HUES48 (cell line): ENCODE data around the gene ZNF33A.
A peak's percentile ranks its signal among the peaks of the same experiment; 100 is the strongest.
"Not testable (repeated sequence)": the region's sequence is repeated elsewhere in the genome, so short reads cannot be mapped to it uniquely, and the experiment has no call there.

Experiments used
- H3K27ac ChIP-seq: one replicate; pipeline ENCODE4 v1.7.0; 2013; ENCODE audit warnings: low read depth, low read length, inconsistent platforms
- H3K27me3 ChIP-seq: 2 replicates; pipeline ENCODE4 v1.6.1; 2013; ENCODE audit warnings: mild to moderate bottlenecking, low read length; ENCODE audit not compliant: control insufficient read depth, insufficient read depth
- H3K36me3 ChIP-seq: 2 replicates; pipeline ENCODE4 v1.6.1; 2013; ENCODE audit warnings: low read length; ENCODE audit not compliant: control insufficient read depth, insufficient read depth
- H3K4me1 ChIP-seq: 2 replicates; pipeline ENCODE4 v1.6.1; 2013; ENCODE audit warnings: mild to moderate bottlenecking, low read length; ENCODE audit not compliant: control insufficient read depth, insufficient read depth
- H3K4me3 ChIP-seq: 2 replicates; pipeline ENCODE4 v1.5.1; 2013; ENCODE audit warnings: mild to moderate bottlenecking, low read depth, low read length
- H3K9ac ChIP-seq: 2 replicates; pipeline ENCODE4 v1.6.1; 2013; ENCODE audit warnings: mild to moderate bottlenecking, low read depth, low read length, moderate library complexity
- H3K9me3 ChIP-seq: 2 replicates; pipeline ENCODE4 v1.6.1; 2013; ENCODE audit warnings: low read length; ENCODE audit not compliant: control insufficient read depth, insufficient read depth

Gene ZNF33A

GRCh38 chr10:38045129-38045528 lies 34.7 kb downstream of the ZNF33A start:
- no peak overlapping the region for H3K4me3 ChIP-seq
- no peak overlapping the region for H3K27ac ChIP-seq
- peaks cover 48% of the 10 kb centered on the region for H3K9me3 ChIP-seq
- H3K4me1 ChIP-seq: no peaks in the 10 kb centered on the region
- H3K36me3 ChIP-seq: peaks cover 18% of the 10 kb centered on the region
- no peaks in the 10 kb centered on the region for H3K27me3 ChIP-seq
- no peak overlapping the region for H3K9ac ChIP-seq

- no peak overlapping the region for H3K27ac ChIP-seq
- peaks cover 66% of the 10 kb centered on the region for H3K9me3 ChIP-seq
- no peaks in the 10 kb centered on the region for H3K4me1 ChIP-seq
- H3K9ac ChIP-seq: no peak overlapping the region
- H3K27me3 ChIP-seq: no peaks in the 10 kb centered on the region
- H3K36me3 ChIP-seq: peaks cover 17% of the 10 kb centered on the region
- no peak overlapping the region for H3K4me3 ChIP-seq
Measured at GRCh38 chr10:38047666-38048065, 37.2 kb downstream of the ZNF33A start.

GRCh38 chr10:38050212-38050611 lies 39.7 kb downstream of the ZNF33A start:
- H3K9me3 ChIP-seq: peaks cover 78% of the 10 kb centered on the region

GRCh38 chr10:38054361-38054797 lies 43.9 kb downstream of the ZNF33A start:
- H3K36me3 ChIP-seq: peaks cover 44% of the 10 kb centered on the region
- no peak overlapping the region for H3K27ac ChIP-seq
- H3K4me1 ChIP-seq: no peaks in the 10 kb centered on the region
- H3K9me3 ChIP-seq: peaks cover 91% of the 10 kb centered on the region
- H3K4me3 ChIP-seq: no peak overlapping the region; the same call in 1 of the 2 replicates
- no peaks in the 10 kb centered on the region for H3K27me3 ChIP-seq
- no peak overlapping the region for H3K9ac ChIP-seq

More at GRCh38 chr10:38050212-38050611, 39.7 kb downstream of the ZNF33A start:
- Histone ChIP-seq H3K9ac (no peak overlapping the region), H3K36me3 (peaks cover 25% of the 10 kb centered on the region), H3K27ac (no peak overlapping the region), H3K4me3 (no peak overlapping the region), H3K4me1 (no peaks in the 10 kb centered on the region), H3K27me3 (no peaks in the 10 kb centered on the region)

GRCh38 chr10:38055274-38055894 lies 44.9 kb downstream of the ZNF33A start:
- not testable (repeated sequence) for H3K4me3 ChIP-seq, H3K4me1 ChIP-seq, H3K27me3 ChIP-seq, H3K9ac ChIP-seq, H3K27ac ChIP-seq
- peaks cover 89% of the 10 kb centered on the region for H3K9me3 ChIP-seq
- H3K36me3 ChIP-seq: peaks cover 44% of the 10 kb centered on the region

- H3K27ac ChIP-seq, H3K27me3 ChIP-seq, H3K4me1 ChIP-seq, H3K4me3 ChIP-seq, H3K36me3 ChIP-seq, H3K9ac ChIP-seq: not testable (repeated sequence)
- peaks cover 82% of the 10 kb centered on the region for H3K9me3 ChIP-seq
Measured at GRCh38 chr10:38069663-38070062, 59.2 kb downstream of the ZNF33A start.

GRCh38 chr10:38070501-38070900 lies 60.0 kb downstream of the ZNF33A start:
- Histone ChIP-seq H3K27me3 (no peaks in the 10 kb centered on the region), H3K4me3 (no peak overlapping the region; the same call in 1 of the 2 replicates), H3K9ac (no peak overlapping the region), H3K9me3 (peaks cover 83% of the 10 kb centered on the region), H3K4me1 (no peaks in the 10 kb centered on the region), H3K36me3 (no peaks in the 10 kb centered on the region), H3K27ac (no peak overlapping the region)

GRCh38 chr10:38072552-38072951 lies 62.1 kb downstream of the ZNF33A start:
- no peaks in the 10 kb centered on the region for H3K27me3 ChIP-seq
- H3K9ac ChIP-seq: no peak overlapping the region
- peaks cover 85% of the 10 kb centered on the region for H3K9me3 ChIP-seq
- H3K4me3 ChIP-seq: no peak overlapping the region
- H3K36me3 ChIP-seq: no peaks in the 10 kb centered on the region
- H3K4me1 ChIP-seq: no peaks in the 10 kb centered on the region
- H3K27ac ChIP-seq: no peak overlapping the region

GRCh38 chr10:38076687-38077086 lies 66.2 kb downstream of the ZNF33A start:
- Histone ChIP-seq H3K9me3 (peaks cover 89% of the 10 kb centered on the region), H3K27ac (no peak overlapping the region)

GRCh38 chr10:38093318-38093717 lies 82.8 kb downstream of the ZNF33A start:
- H3K4me1 ChIP-seq, H3K27ac ChIP-seq, H3K27me3 ChIP-seq, H3K4me3 ChIP-seq, H3K36me3 ChIP-seq, H3K9ac ChIP-seq: not testable (repeated sequence)
- peaks cover 63% of the 10 kb centered on the region for H3K9me3 ChIP-seq

More at GRCh38 chr10:38076687-38077086, 66.2 kb downstream of the ZNF33A start:
- no peaks in the 10 kb centered on the region for H3K27me3 ChIP-seq
- H3K4me3 ChIP-seq: no peak overlapping the region
- no peaks in the 10 kb centered on the region for H3K36me3 ChIP-seq
- no peaks in the 10 kb centered on the region for H3K4me1 ChIP-seq
- H3K9ac ChIP-seq: no peak overlapping the region

- H3K27me3 ChIP-seq: no peaks in the 10 kb centered on the region
- no peak overlapping the region for H3K9ac ChIP-seq
- peaks cover 63% of the 10 kb centered on the region for H3K9me3 ChIP-seq
- H3K36me3 ChIP-seq: no peaks in the 10 kb centered on the region
- no peak overlapping the region for H3K27ac ChIP-seq
- H3K4me1 ChIP-seq: no peaks in the 10 kb centered on the region
- peak overlapping the region; percentile 61 for H3K4me3 ChIP-seq
Measured at GRCh38 chr10:38093816-38094157, 83.3 kb downstream of the ZNF33A start.
